Skin epidermis (tissue), 12 donors: ENCODE data around the gene PTGES3.
"Not testable (repeated sequence)": the region's sequence is repeated elsewhere in the genome, so short reads cannot be mapped to it uniquely, and the experiment has no call there.

Experiments
- H3K27ac ChIP-seq, 21 experiments: fragments of 200-600 bp; sonication (generic) in 11 of 21; one replicate each; pipeline ENCODE4 v1.5.0; 2020; ENCODE audit warnings: mild to moderate bottlenecking in 3 of 21, inconsistent platforms in 2 of 21, moderate library complexity in 2 of 21
- H3K4me3 ChIP-seq, 7 experiments: fragments of 200-600 bp; sonication (generic) in 2 of 7; one replicate each; pipeline ENCODE4 v1.5.0; 2020; ENCODE audit warnings: inconsistent platforms in 2 of 7, mild to moderate bottlenecking in 2 of 7, moderate library complexity in 1 of 7

The PTGES3 gene

DNA sequence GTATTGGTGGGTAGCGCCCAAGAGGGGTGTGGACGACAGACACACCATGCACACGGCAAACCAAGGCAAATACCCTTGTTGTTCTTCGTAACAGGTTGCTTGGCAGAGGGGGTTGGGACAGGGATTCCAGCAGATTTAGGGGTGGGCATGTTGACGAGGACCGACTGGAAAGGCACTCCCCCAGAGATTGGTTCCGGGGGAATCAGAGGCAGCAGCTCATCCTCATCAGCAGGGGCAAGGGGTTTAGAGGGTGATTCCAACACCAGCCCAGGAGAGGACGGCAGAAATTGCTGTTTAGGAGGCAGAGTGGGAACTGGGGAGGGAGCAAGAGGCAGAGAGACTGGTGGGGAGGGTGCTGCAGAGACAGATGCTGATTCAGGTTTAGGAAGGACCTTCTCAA, 27.7 kb upstream of the PTGES3 start:
- Histone ChIP-seq H3K27ac (peak overlapping the region in 3 of 21 experiments; percentile 13 to 20 (median 19)), H3K4me3 (no peak overlapping the region)

DNA sequence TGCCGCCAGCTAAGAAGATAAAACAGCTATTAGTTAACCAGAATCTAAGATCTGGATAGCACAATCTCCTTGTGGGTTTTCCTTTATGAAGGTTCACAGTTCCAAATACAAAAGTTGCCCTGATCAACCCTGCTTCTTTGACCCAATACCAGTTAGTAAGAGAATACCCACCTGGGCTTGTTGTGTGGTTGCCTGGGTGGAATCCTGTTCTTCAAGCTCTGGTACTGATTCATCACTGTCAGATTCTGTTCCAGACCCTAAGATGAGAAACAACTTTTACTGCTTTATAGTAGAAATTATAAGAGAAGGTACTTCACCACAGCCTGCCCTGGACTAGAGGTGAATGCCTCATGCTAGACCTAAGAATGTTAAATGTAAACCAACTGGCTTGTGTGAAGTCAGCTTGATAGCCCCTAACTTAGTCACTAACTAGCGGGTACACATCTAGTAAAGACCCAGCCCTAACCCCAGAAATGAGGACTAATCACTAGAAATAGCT, 26.4 kb upstream of the PTGES3 start:
- H3K27ac ChIP-seq = peak overlapping the region in 2 of 21 experiments; percentile 0 to 11
- no peak overlapping the region for H3K4me3 ChIP-seq

GRCh38 chr12:56713345-56713744, 25.3 kb upstream of the PTGES3 start:
- H3K27ac ChIP-seq = no peak overlapping the region
- H3K4me3 ChIP-seq = no peak overlapping the region

- H3K27ac ChIP-seq = no peak overlapping the region
- no peak overlapping the region for H3K4me3 ChIP-seq
Measured at GRCh38 chr12:56709759-56710376, 21.8 kb upstream of the PTGES3 start.

GRCh38 chr12:56704522-56704921, 16.4 kb upstream of the PTGES3 start:
- not testable (repeated sequence) for H3K4me3 ChIP-seq, H3K27ac ChIP-seq

DNA sequence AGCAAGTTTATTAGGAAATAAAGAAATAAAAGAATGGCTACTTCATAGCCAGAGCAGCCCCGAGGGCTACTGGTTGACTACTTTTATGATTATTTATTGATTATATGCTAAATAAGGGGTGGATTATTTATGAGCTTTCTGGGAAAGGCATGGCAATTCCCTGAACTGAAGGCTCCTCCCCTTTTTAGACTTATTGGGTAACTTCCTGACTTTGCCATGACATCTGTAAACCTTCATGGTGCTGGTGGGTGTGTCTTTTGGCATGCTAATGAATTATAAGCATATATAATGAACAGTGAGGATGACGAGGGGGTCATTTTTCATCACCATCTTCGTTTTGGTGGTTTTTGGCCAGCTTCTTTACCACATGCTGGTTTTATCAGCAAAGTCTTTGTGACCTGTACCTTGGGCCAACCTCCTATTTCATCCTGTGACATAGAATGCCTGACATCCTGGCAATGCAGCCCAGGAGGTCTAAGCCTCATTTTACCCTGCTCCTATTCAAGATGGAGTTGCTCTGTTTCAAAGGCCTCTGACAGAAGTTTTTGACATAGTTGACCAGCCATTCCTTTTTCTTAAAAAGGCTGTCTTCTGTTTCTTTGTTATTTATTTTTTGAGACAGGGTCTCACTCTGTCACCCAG, 11.1 kb upstream of the PTGES3 start:
- H3K27ac ChIP-seq = no peak overlapping the region
- no peak overlapping the region for H3K4me3 ChIP-seq

DNA sequence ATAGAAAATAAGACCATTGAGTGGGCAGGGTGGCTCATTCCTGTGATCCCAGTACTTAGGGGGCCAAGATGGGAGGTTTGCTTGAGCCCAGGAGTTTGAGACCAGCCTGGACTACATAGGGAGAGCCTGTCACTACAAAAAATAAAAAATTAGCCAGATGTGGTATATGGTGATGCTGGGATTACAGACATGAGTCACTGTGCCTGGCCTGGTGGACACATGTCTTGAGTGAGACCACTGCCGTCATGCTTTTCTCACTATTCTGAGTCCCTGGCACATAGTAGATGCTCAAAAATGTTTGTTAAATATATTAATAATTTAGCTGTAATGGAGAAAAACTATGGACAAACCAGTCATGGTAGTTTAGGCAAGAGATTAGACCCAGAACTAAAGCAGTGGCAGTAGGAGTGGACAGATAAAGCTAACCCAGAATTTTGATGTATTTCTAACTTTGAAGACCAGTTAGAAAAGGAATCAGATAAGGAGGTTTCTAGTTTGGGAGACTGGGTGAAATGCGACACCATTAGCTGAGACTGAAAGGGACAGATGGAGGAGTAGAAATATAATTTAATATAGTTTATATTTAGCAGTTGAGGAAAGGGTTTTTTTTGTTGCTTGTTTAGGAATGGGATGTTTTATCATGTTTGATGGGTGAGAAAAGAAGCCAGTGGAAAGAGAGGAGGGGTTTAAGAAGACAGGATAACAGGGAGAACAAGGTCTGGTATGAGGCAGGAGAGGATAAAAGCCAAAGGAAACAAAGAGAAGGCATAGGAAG, 7.4 kb upstream of the PTGES3 start:
- Histone ChIP-seq H3K27ac (no peak overlapping the region), H3K4me3 (no peak overlapping the region)

DNA sequence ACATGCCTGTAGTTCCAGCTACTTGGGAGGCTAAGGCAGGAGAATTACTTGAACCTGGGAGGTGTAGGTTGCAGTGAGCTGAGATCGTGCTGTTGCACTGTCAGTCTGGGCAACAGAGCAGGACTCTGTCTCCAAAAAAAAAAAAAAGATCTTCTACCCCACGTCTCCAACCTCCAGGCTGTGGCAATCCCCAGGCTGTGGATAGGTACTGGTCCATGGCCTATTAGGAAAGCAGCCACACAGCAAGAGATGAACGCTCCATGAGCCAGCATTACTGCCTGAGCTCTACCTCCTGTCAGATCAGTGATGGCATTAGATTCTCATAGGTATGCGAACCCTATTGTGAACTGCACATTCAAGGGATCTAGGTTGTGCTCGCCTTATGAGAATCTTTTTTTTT, 6.1 kb upstream of the PTGES3 start:
- no peak overlapping the region for H3K27ac ChIP-seq

GRCh38 chr12:56688846-56689109, 694 bp upstream of the PTGES3 start:
- H3K4me3 ChIP-seq = peak overlapping the region; percentile 68 to 96 (median 87)
- H3K27ac ChIP-seq = peak overlapping the region; percentile 69 to 100 (median 98)

More for the DNA sequence above, 6.1 kb upstream of the PTGES3 start:
- no peak overlapping the region for H3K4me3 ChIP-seq

GRCh38 chr12:56687223-56688128, 608 bp downstream of the PTGES3 start:
- H3K4me3 ChIP-seq = peak overlapping the region; percentile 68 to 96 (median 87)
- peak overlapping the region; percentile 91 to 100 (median 98) for H3K27ac ChIP-seq

DNA sequence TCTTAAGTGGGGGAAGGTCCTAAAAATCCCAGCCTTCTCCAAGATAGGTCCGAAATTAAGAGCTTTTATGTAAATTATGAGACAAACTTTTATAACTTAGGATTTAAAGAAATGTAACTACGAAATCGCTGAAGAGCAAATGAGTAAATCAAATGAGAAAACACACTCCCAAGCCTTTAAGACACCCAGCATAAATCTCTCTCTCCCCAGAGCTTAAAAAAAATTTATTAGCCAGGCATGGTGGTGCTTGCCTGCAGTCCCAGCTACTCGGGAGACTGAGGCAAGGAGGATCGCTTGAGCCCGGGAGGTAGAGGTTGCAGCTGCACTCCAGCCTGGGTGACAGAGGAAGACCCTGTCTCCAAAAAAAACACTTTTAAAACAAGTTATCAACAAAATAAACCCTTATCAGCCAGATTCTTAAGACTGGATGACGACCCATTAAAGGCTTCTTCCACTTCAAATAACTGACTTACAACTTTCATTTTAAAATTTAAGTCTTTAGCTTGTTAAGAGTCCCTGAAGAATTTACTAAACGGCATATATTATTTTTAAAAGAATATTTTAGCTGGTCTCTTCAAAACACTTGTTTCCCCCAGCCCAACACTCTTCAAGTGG, 3.2 kb downstream of the PTGES3 start:
- H3K4me3 ChIP-seq = peak overlapping the region in 6 of 7 experiments; percentile 0 to 87 (median 36)
- H3K27ac ChIP-seq = peak overlapping the region in 16 of 21 experiments; percentile 1 to 72 (median 54)

DNA sequence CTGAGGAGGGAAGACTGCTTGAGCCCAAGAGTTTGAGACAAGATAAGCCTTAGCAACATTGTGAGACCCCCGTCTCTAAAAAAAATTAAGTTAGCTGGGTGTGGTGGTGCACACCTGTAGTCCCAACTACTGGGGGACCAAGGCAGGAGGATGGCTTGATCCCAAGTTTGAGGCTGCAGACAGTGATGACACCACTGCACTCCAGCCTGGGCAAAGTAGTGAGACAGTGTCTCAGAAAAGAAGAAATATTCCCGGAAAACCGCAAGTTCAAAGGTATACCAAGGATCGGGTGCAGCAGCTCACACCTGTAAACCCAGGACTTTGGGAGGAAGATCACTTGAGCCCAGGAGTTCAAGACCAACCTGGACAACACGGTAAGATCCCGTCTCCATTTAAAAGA, 5.8 kb downstream of the PTGES3 start:
- H3K27ac ChIP-seq = peak overlapping the region in 1 of 21 experiments; percentile 8
- no peak overlapping the region for H3K4me3 ChIP-seq

DNA sequence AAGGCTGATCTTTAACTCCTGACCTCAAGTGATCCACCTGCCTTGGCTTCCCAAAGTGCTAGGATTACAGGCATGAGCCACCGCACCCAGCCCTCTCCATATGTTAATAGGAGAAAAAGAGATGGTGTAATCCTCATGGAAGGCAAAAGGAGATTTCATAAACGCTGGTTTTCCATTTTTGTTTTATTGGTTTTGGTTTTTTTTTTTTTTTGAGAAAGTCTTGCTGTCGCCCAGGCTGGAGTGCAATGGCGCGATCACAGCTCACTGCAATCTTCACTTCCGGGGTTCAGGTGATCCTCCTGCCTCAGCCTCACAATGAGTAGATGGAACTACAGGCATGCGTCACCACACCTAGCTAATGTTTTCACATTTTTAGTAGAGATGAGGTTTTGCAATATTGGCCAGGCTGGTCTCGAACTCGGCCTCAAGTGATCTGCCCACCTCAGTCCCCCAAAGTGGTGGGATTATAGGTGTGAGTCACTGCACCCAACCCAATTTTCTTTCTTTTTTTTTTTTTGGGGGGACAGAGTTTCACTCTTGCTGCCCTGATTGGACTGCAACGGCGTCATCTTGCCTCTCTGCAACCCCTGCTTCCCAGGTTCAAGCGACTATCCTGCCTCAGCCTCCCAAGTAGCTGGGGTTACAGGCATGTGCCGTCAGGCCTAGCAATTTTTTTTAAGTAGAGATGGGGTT, 8.1 kb downstream of the PTGES3 start:
- no peak overlapping the region for H3K27ac ChIP-seq
- H3K4me3 ChIP-seq = no peak overlapping the region

GRCh38 chr12:56678852-56679251, 9.2 kb downstream of the PTGES3 start:
- H3K27ac ChIP-seq = peak overlapping the region in 1 of 21 experiments; percentile 26

DNA sequence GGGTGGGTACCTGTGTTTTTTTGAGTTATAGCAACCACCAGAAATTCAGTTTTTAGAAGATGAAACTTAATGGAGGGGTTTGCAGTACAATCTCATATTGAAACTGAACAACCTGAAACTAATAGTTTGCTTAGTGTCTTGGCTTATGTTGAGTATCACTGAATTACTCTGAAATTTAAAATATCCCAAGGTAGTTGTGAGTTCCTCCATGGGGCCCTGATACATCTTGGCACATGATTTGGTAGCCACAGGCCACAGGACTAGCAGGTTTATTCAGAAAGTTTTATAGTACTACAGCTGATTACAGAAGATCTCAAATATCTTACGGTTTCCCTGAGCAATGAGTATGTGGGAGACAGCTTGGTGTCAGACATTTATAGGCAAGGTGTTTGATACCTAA, 10.4 kb downstream of the PTGES3 start:
- no peak overlapping the region for H3K4me3 ChIP-seq
- H3K27ac ChIP-seq = no peak overlapping the region

More at GRCh38 chr12:56678852-56679251, 9.2 kb downstream of the PTGES3 start:
- H3K4me3 ChIP-seq = no peak overlapping the region

GRCh38 chr12:56676851-56677580, 11.1 kb downstream of the PTGES3 start:
- H3K27ac ChIP-seq = no peak overlapping the region
- no peak overlapping the region for H3K4me3 ChIP-seq

GRCh38 chr12:56671608-56672007, 16.5 kb downstream of the PTGES3 start:
- no peak overlapping the region for H3K27ac ChIP-seq
- H3K4me3 ChIP-seq = no peak overlapping the region

DNA sequence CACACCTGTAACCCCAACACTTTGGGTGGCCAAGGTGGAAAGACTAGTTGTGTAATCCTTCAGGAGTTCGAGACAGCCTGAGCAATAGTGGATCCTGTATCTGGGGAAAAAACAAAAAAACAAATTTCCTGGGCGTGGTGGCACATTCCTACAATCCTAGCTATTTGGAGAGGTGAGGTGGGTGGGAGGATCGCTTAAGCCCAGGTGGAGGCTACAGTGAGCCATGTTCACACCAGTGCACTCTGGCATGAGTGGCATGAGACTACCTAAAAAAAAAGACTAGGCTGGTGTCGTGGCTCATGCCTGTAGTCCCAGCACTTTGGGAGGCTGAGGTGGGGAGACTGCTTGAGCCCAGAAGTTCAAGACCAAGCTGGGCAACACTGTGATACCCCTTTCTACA, 17.2 kb downstream of the PTGES3 start:
- Histone ChIP-seq H3K4me3 (no peak overlapping the region), H3K27ac (no peak overlapping the region)
